CD1c-positive myeloid dendritic cell (primary cell): ENCODE measurements around the gene KCNIP3.

ENCODE experiments used
- DNase-seq: peaks from one replicate; pipeline ENCODE4 v3.0.0-alpha.2; 2016; ENCODE audit errors: extremely low spot score

KCNIP3 gene

GRCh38 chr2:95274291-95275150 lies 22.6 kb upstream of the KCNIP3 start, which contains the start of gene PROM2:
PROM2 (plus strand) TSS chr2:95274449; CDS start chr2:95274586, 137 bp downstream.
- no peak for DNase-seq

- no peak for DNase-seq
Measured at GRCh38 chr2:95275151-95275515, 22.0 kb upstream of the KCNIP3 start.

- DNase-seq = no peak
Measured at GRCh38 chr2:95275601-95276243, 21.4 kb upstream of the KCNIP3 start.

GRCh38 chr2:95276244-95276887 lies 20.8 kb upstream of the KCNIP3 start:
- DNase-seq = no peak

GRCh38 chr2:95276888-95277245 lies 20.3 kb upstream of the KCNIP3 start:
- no peak for DNase-seq

- DNase-seq = peak; percentile 5
Measured at GRCh38 chr2:95277246-95277906, 19.8 kb upstream of the KCNIP3 start.

- no peak for DNase-seq
Measured at GRCh38 chr2:95278051-95278471, 19.1 kb upstream of the KCNIP3 start.

GRCh38 chr2:95278637-95279225 lies 18.4 kb upstream of the KCNIP3 start:
- no peak for DNase-seq

GRCh38 chr2:95279435-95280035 lies 17.6 kb upstream of the KCNIP3 start:
- DNase-seq = no peak

GRCh38 chr2:95281071-95281470 lies 16.1 kb upstream of the KCNIP3 start:
- DNase-seq = no peak

- DNase-seq = no peak
Measured at GRCh38 chr2:95281786-95282185, 15.4 kb upstream of the KCNIP3 start.

GRCh38 chr2:95282458-95282857 lies 14.7 kb upstream of the KCNIP3 start:
- DNase-seq = no peak

GRCh38 chr2:95283562-95283961 lies 13.6 kb upstream of the KCNIP3 start:
- no peak for DNase-seq

GRCh38 chr2:95284886-95285541 lies 12.1 kb upstream of the KCNIP3 start:
- peak; percentile 3 for DNase-seq

GRCh38 chr2:95285542-95285932 lies 11.6 kb upstream of the KCNIP3 start:
- no peak for DNase-seq

- DNase-seq = no peak
Measured at GRCh38 chr2:95287336-95287735, 9.8 kb upstream of the KCNIP3 start.

GRCh38 chr2:95287806-95288205 lies 9.3 kb upstream of the KCNIP3 start:
- no peak for DNase-seq

GRCh38 chr2:95289253-95289652 lies 7.9 kb upstream of the KCNIP3 start:
- no peak for DNase-seq

- DNase-seq = no peak
Measured at GRCh38 chr2:95291222-95291621, 5.9 kb upstream of the KCNIP3 start.

GRCh38 chr2:95292623-95293260 lies 4.4 kb upstream of the KCNIP3 start:
- DNase-seq = no peak
